Fibroblast of pulmonary artery (primary cell): ENCODE measurements around the gene TMEM185A.
"Not testable (repeated sequence)": the region's sequence is repeated elsewhere in the genome, so short reads cannot be mapped to it uniquely, and the experiment has no call there.

Experiments
- DNase-seq: peaks from one replicate; pipeline ENCODE4 v3.0.0-alpha.2; 2010; ENCODE audit warnings: low read depth
- H3K4me3 ChIP-seq: replicated peaks from 2 replicates; pipeline ENCODE4 v1.5.1; 2011; ENCODE audit warnings: low read depth, mild to moderate bottlenecking, control low read depth, low read length, moderate library complexity
- TF ChIP-seq, protein P1 (sequence below): IDR thresholded peaks from 2 replicates; pipeline ENCODE4 v1.5.1; 2011; ENCODE audit warnings: mild to moderate bottlenecking, control low read depth, low read length, inconsistent platforms; ENCODE audit errors: missing control alignments

Gene TMEM185A

DNA sequence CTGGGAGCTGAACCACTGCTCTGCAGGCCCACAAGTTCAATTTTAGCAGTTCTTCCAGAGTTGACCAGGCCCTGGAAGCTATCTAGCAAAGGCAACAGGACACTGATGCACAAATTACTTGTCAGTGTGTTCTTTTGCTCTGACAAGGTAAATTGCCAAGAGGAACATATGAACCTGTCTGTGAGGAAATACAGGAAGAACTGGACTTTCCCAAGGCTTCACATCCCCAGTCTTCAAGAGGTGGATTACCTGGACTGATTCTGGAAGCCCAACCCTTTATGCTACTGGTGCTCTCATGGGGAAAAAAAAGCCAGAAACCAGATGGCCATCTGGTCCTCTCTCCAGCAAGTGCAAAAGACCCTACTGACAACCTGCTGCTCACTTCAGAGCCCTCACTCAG, 1.9 kb upstream of the TMEM185A start:
- DNase-seq: no peak
- no peak overlapping the region for H3K4me3 ChIP-seq

GRCh38 chrX:149630681-149631233, 835 bp downstream of the TMEM185A start:
- TF ChIP-seq, protein P1, sequence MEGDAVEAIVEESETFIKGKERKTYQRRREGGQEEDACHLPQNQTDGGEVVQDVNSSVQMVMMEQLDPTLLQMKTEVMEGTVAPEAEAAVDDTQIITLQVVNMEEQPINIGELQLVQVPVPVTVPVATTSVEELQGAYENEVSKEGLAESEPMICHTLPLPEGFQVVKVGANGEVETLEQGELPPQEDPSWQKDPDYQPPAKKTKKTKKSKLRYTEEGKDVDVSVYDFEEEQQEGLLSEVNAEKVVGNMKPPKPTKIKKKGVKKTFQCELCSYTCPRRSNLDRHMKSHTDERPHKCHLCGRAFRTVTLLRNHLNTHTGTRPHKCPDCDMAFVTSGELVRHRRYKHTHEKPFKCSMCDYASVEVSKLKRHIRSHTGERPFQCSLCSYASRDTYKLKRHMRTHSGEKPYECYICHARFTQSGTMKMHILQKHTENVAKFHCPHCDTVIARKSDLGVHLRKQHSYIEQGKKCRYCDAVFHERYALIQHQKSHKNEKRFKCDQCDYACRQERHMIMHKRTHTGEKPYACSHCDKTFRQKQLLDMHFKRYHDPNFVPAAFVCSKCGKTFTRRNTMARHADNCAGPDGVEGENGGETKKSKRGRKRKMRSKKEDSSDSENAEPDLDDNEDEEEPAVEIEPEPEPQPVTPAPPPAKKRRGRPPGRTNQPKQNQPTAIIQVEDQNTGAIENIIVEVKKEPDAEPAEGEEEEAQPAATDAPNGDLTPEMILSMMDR: peak; percentile 29
- peak; percentile 55 for DNase-seq
- H3K4me3 ChIP-seq: peak overlapping the region; percentile 69

More for the DNA sequence above, 1.9 kb upstream of the TMEM185A start:
- TF ChIP-seq, protein P1: no peak

DNA sequence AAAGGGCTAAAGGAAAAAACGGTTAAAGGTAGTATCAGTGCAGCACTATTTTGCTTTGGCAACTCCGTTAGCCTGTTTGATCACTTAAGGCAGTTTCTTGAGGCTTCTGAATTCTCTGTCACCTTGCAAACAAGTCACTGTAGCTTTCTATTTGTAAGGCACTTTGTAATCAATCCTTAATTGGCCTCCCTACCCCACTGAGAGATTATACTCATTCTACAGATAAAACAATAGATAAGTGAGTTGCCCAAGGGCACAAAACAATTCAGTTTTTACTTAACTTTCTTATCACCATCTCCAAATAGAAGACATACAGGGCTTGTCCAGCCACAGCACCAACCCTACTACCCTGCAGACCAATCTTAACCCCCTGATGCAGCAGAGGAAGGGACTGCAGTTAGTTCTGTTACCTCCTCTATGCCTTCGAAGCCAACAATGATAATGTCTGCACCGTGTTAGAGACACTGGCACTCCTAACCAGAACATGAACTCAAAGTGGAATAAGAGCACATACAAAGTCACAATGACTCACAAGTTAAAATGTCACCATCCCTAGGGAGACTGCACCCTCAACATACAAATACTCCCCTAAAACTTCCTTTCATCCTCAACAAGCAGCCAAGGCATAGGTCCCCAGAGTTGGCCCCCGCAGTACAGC, 1.7 kb downstream of the TMEM185A start:
- TF ChIP-seq, protein P1: no peak
- H3K4me3 ChIP-seq: peak overlapping the region; percentile 69
- no peak for DNase-seq

DNA sequence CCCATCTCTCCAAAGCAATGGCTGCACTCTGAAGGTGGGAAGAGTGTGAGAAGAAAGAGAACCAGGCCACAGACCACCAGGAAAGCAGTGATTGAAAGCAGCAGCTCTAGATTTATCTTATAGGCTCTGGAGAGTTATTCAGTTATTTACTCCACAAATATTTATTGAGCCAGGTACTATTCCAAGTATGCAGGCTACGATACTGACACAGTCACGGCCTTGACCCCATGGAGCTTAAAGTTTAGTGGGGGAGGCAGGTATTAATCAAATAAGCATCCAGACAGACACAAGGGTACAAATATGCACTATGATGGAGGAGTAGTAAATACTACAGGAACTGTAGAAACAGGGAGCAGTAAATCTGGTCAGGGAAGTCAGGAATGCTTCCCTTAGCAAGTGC, 2.8 kb downstream of the TMEM185A start:
- H3K4me3 ChIP-seq: no peak overlapping the region
- no peak for DNase-seq
- TF ChIP-seq, protein P1: no peak

DNA sequence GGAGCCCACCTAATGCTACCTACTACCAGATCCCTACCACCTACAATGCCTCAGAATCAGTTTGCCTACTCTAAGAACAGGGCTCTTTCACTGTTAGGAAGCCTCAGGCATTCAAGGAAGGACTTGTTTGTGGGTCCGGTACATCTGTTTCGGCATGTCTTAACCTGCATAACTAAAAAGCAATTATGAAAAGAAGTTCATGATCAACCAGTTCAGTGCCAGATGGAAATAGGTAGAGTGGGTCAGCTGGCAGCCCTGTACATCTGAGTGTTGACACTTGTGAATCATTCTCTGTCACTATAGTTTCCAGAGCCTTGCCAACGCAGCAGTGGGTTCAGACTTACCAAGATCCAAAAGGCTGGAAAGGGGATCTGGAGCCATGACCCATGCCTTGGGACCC, 3.3 kb downstream of the TMEM185A start:
- no peak for DNase-seq
- H3K4me3 ChIP-seq: no peak overlapping the region
- TF ChIP-seq, protein P1: no peak

GRCh38 chrX:149626829-149627228, 4.8 kb downstream of the TMEM185A start:
- H3K4me3 ChIP-seq: not testable (repeated sequence)
- DNase-seq: peak; percentile 6

DNA sequence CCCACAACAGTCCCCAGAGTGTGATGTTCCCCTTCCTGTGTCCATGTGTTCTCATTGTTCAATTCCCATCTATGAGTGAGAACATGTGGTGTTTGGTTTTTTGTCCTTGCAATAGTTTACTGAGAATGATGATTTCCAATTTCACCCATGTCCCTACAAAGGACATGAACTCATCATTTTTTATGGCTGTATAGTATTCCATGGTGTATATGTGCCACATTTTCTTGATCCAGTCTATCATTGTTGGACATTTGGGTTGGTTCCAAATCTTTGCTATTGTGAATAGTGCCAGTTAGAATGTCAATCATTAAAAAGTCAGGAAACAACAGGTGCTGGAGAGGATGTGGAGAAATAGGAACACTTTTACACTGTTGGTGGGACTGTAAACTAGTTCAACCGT, 11.9 kb downstream of the TMEM185A start:
- not testable (repeated sequence) for H3K4me3 ChIP-seq, DNase-seq

DNA sequence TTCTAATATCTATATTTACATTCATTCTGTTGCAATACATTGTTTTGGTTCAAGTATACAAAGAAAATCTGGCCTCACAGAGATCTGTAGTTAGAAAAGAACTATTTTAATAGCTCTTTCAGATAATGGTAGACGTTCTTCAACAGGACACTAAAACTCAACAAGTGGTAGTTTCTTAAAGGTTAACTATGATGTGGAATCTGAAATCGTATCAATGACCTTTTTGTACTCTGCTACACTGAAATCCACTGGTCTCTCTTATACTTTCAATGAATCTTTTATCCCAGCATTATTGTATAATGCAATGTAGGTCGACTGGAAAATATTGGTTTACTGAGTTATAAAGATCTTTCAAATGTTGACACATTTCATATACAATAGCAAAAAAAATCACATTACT, 12.7 kb downstream of the TMEM185A start:
- DNase-seq: no peak
- TF ChIP-seq, protein P1: no peak
- no peak overlapping the region for H3K4me3 ChIP-seq
